Gastroesophageal sphincter (tissue), 4 donors: ENCODE data around the gene C19orf47. TPM values are rescaled to one million over a fixed set of nuclear protein-coding genes. Genes with fewer than 3 reads are reported as not detected.

Experiments used
- ATAC-seq: fragments of 150-250 bp; one replicate; pipeline ENCODE4 v1.9.1; 2016; ENCODE audit warnings: mild to moderate bottlenecking, moderate library complexity
- H3K27ac ChIP-seq, 4 donors: fragments of 200-600 bp; sonication (generic) in 3 of 4; 1 replicate in 3 of 4; 2 replicates in 1 of 4; pipeline ENCODE4 v1.5.1; 2016 to 2019
- H3K27me3 ChIP-seq: fragments of 200-600 bp; sonication (generic); one replicate; pipeline ENCODE4 v1.5.1; 2019
- H3K36me3 ChIP-seq, 2 donors: fragments of 200-600 bp; sonication (generic); one replicate each; pipeline ENCODE4 v1.5.1; 2019; ENCODE audit warnings: control low read depth in 1 of 2
- H3K4me1 ChIP-seq, 3 donors: fragments of 200-600 bp; sonication (generic); 1 replicate in 2 of 3; 2 replicates in 1 of 3; pipeline ENCODE4 v1.5.1; 2016 to 2019; ENCODE audit warnings: control low read depth in 2 of 3
- H3K4me3 ChIP-seq, 2 donors: fragments of 200-600 bp; sonication (generic); one replicate each; pipeline ENCODE4 v1.5.1; 2019; ENCODE audit warnings: mild to moderate bottlenecking in 1 of 2, moderate library complexity in 1 of 2
- H3K9me3 ChIP-seq, 3 donors: fragments of 200-600 bp; sonication (generic); one replicate each; pipeline ENCODE4 v1.5.1; 2017 to 2019; ENCODE audit warnings: control low read depth in 2 of 3
- CTCF ChIP-seq, 4 experiments: fragments of 200-600 bp in 2 of 4; fragments of 450-650 bp in 2 of 4; sonication (generic) in 1 of 4; IDR thresholded peaks; one replicate each; pipeline ENCODE4 v1.5.1; 2017 to 2019; ENCODE audit warnings: antibody characterized with exemption in 4 of 4, mild to moderate bottlenecking in 2 of 4, moderate library complexity in 2 of 4
- EP300 ChIP-seq: sonication (generic); formaldehyde crosslinking; IDR thresholded peaks from one replicate; pipeline ENCODE4 v1.6.1; 2017; ENCODE audit warnings: antibody characterized with exemption, mild to moderate bottlenecking
- POLR2A ChIP-seq, 2 donors: fragments of 450-650 bp; IDR thresholded peaks; one replicate each; pipeline ENCODE4 v1.6.1; 2017; ENCODE audit warnings: antibody characterized with exemption in 2 of 2, mild to moderate bottlenecking in 2 of 2, moderate library complexity in 1 of 2
- POLR2AphosphoS5 ChIP-seq: sonication (generic); formaldehyde crosslinking; IDR thresholded peaks from one replicate; pipeline ENCODE4 v1.6.1; 2017; ENCODE audit warnings: antibody characterized with exemption
- WGBS, 2 donors: methylation state at CpG; one replicate each; pipeline ENCODE4 v1.1.5; 2018; ENCODE audit warnings: low coverage in 1 of 2; 5-methylcytosine and 5-hydroxymethylcytosine counted together
- total RNA-seq, 4 donors: library from RNA; depleted of rRNA; stranded (reverse); fragments of >200 nt; gene quantifications; one replicate each; pipeline ENCODE4 v1.1.0, GENCODE V29; 2016

The C19orf47 gene
- total RNA-seq, 4 donors from 2014 or later = 10.0 to 29.7 (median 19.2) TPM

- ATAC-seq = no peak
These were observed 25.1 kb downstream of the C19orf47 start for GRCh38 chr19:40322951-40323615.

GRCh38 chr19:40322271-40322610 lies 26.0 kb downstream of the C19orf47 start:
- H3K36me3 ChIP-seq = peaks cover 0 to 94% of the 10 kb centered on the region in 2 donors
- no peak overlapping the region for H3K4me3 ChIP-seq
- 100% methylated on average over 2 of the region's 7 CpGs; no CpG with 5 or more reads in 1 of the 2 donors for WGBS, 2 donors
- no peaks in the 10 kb centered on the region for H3K4me1 ChIP-seq
- no peaks in the 10 kb centered on the region for H3K27me3 ChIP-seq
- no peak for ATAC-seq
- H3K9me3 ChIP-seq = no peaks in the 10 kb centered on the region
- TF ChIP-seq EP300 (no peak), POLR2A (IDR thresholded peaks at IDR 0.05) (no peak), CTCF (IDR thresholded peaks at IDR 0.05) (no peak), POLR2AphosphoS5 (no peak)
- H3K27ac ChIP-seq = no peak overlapping the region

More at GRCh38 chr19:40322951-40323615, 25.1 kb downstream of the C19orf47 start:
- Histone ChIP-seq H3K4me1 (no peaks in the 10 kb centered on the region), H3K36me3 (peaks cover 0 to 95% of the 10 kb centered on the region in 2 donors), H3K27me3 (no peaks in the 10 kb centered on the region), H3K27ac (no peak overlapping the region), H3K9me3 (no peaks in the 10 kb centered on the region), H3K4me3 (no peak overlapping the region)
- TF ChIP-seq POLR2AphosphoS5 (no peak), CTCF (IDR thresholded peaks at IDR 0.05) (no peak), POLR2A (IDR thresholded peaks at IDR 0.05) (no peak), EP300 (no peak)
- WGBS, 2 donors = 80% methylated on average over 1 of the region's 15 CpGs; no CpG with 5 or more reads in 1 of the 2 donors

- 82 to 100% methylated on average over 1 to 5 of the region's 27 CpGs for WGBS, 2 donors
- Histone ChIP-seq H3K4me1 (no peaks in the 10 kb centered on the region), H3K27me3 (no peaks in the 10 kb centered on the region), H3K9me3 (no peaks in the 10 kb centered on the region), H3K36me3 (peaks cover 0 to 91% of the 10 kb centered on the region in 2 donors), H3K4me3 (no peak overlapping the region), H3K27ac (no peak overlapping the region)
- TF ChIP-seq POLR2A (IDR thresholded peaks at IDR 0.05) (no peak), EP300 (no peak), POLR2AphosphoS5 (no peak), CTCF (IDR thresholded peaks at IDR 0.05) (no peak)
- no peak for ATAC-seq
These were observed 26.5 kb downstream of the C19orf47 start for GRCh38 chr19:40321566-40322270.

GRCh38 chr19:40321076-40321475 lies 27.1 kb downstream of the C19orf47 start:
- TF ChIP-seq POLR2AphosphoS5 = no peak
- no peak for TF ChIP-seq POLR2A (IDR thresholded peaks at IDR 0.05)
- Histone ChIP-seq H3K27me3 (no peaks in the 10 kb centered on the region), H3K9me3 (no peaks in the 10 kb centered on the region), H3K36me3 (peaks cover 0 to 90% of the 10 kb centered on the region in 2 donors), H3K4me1 (no peaks in the 10 kb centered on the region), H3K27ac (no peak overlapping the region), H3K4me3 (no peak overlapping the region)
- no peak for ATAC-seq
- 91% methylated on average over 4 to 13 of the region's 18 CpGs for WGBS, 2 donors

GRCh38 chr19:40320558-40320935 lies 27.6 kb downstream of the C19orf47 start:
- Histone ChIP-seq H3K27me3 (no peaks in the 10 kb centered on the region), H3K9me3 (no peaks in the 10 kb centered on the region), H3K4me1 (no peaks in the 10 kb centered on the region), H3K36me3 (peaks cover 0 to 85% of the 10 kb centered on the region in 2 donors), H3K4me3 (no peak overlapping the region), H3K27ac (no peak overlapping the region)
- WGBS, 2 donors = 90 to 93% methylated on average over 2 of the region's 7 CpGs
- ATAC-seq = no peak
- TF ChIP-seq CTCF (IDR thresholded peaks at IDR 0.05) (no peak), POLR2A (IDR thresholded peaks at IDR 0.05) (no peak), POLR2AphosphoS5 (no peak), EP300 (no peak)
